Naive thymus-derived CD4-positive, alpha-beta T cell (primary cell): ENCODE measurements around the gene HAUS3. TPM values are rescaled to one million over a fixed set of nuclear protein-coding genes. Genes with fewer than 3 reads are reported as not detected.

Source experiments
- ATAC-seq: fragments of 150-1000 bp; cut with Tn5 transposase; 2 replicates; pipeline ENCODE4 v1.10.0; 2021; ENCODE audit warnings: mild to moderate bottlenecking, moderate library complexity
- CTCF ChIA-PET: fragments of 350-600 bp; sonication (Branson Sonifier 250); formaldehyde crosslinking; loops from one replicate; lab custom pipeline; 2021; ENCODE audit warnings: antibody characterized with exemption; lab: Charles Lee
- POLR2A ChIA-PET: fragments of 350-600 bp; sonication (Branson Sonifier 250); formaldehyde crosslinking; loops from one replicate; lab custom pipeline; 2021; ENCODE audit warnings: antibody characterized with exemption, inconsistent platforms; lab: Charles Lee
- DNase-seq, 9 donors: peaks; one replicate each; pipeline versions ENCODE4 v3.0.0 to v3.0.0-alpha.2; 2020 to 2022; ENCODE audit warnings: mixed read lengths in 1 of 9
- H3K27ac ChIP-seq: one replicate; pipeline ENCODE4 v1.7.0; 2013; ENCODE audit warnings: mild to moderate bottlenecking, low read depth, low read length, moderate library complexity
- H3K27me3 ChIP-seq, 2 donors: one replicate each; pipeline ENCODE4 v1.7.0; 2013; ENCODE audit warnings: low read length in 2 of 2, mild to moderate bottlenecking in 2 of 2, moderate library complexity in 2 of 2; ENCODE audit not compliant: control insufficient read depth in 2 of 2, insufficient read depth in 2 of 2
- H3K36me3 ChIP-seq, 3 experiments: 1 replicate in 2 of 3; 2 replicates in 1 of 3; pipeline ENCODE4 v1.7.0; 2013; ENCODE audit warnings: low read length in 3 of 3, mild to moderate bottlenecking in 3 of 3, moderate library complexity in 1 of 3; ENCODE audit not compliant: insufficient read depth in 3 of 3, control insufficient read depth in 2 of 3
- H3K4me1 ChIP-seq, 2 donors: one replicate each; pipeline ENCODE4 v1.7.0; 2013; ENCODE audit warnings: low read length in 2 of 2, mild to moderate bottlenecking in 2 of 2, moderate library complexity in 1 of 2; ENCODE audit not compliant: control insufficient read depth in 2 of 2, insufficient read depth in 2 of 2
- H3K4me3 ChIP-seq: 2 replicates; pipeline ENCODE4 v1.7.0; 2013; ENCODE audit warnings: mild to moderate bottlenecking, low read length
- H3K9me3 ChIP-seq, 3 experiments: 1 replicate in 2 of 3; 2 replicates in 1 of 3; pipeline ENCODE4 v1.7.0; 2013; ENCODE audit warnings: low read length in 3 of 3; ENCODE audit not compliant: control insufficient read depth in 2 of 3
- H3K27ac Mint-ChIP-seq, 9 donors: one replicate each; pipeline ENCODE4 v1.8.0; 2020 to 2022; ENCODE audit warnings: mixed read lengths in 9 of 9, mild to moderate bottlenecking in 8 of 9, moderate library complexity in 5 of 9, inconsistent platforms in 2 of 9
- H3K27me3 Mint-ChIP-seq, 5 donors: one replicate each; pipeline ENCODE4 v1.8.0; 2021 to 2022; ENCODE audit warnings: mixed read lengths in 5 of 5, mild to moderate bottlenecking in 1 of 5
- H3K36me3 Mint-ChIP-seq, 5 donors: one replicate each; pipeline ENCODE4 v1.8.0; 2020 to 2022; ENCODE audit warnings: mixed read lengths in 5 of 5, mild to moderate bottlenecking in 3 of 5, inconsistent platforms in 1 of 5
- H3K4me1 Mint-ChIP-seq, 7 donors: one replicate each; pipeline ENCODE4 v1.8.0; 2020 to 2022; ENCODE audit warnings: mixed read lengths in 7 of 7, mild to moderate bottlenecking in 3 of 7, inconsistent platforms in 1 of 7
- H3K4me3 Mint-ChIP-seq, 10 donors: one replicate each; pipeline ENCODE4 v1.8.0; 2020 to 2022; ENCODE audit warnings: mild to moderate bottlenecking in 10 of 10, mixed read lengths in 10 of 10, moderate library complexity in 6 of 10, inconsistent platforms in 2 of 10
- H3K9me3 Mint-ChIP-seq, 11 donors: one replicate each; pipeline ENCODE4 v1.8.0; 2020 to 2022; ENCODE audit warnings: mixed read lengths in 11 of 11, mild to moderate bottlenecking in 4 of 11, inconsistent platforms in 1 of 11, moderate library complexity in 1 of 11
- intact Hi-C, 2 donors: fragments of 100-400 bp; cut with micrococcal nuclease; formaldehyde crosslinking; loops; one replicate each; pipeline ENCODE4 v1.15.1; 2023
- polyA plus RNA-seq, 2 donors: library from polyadenylated mRNA; unstranded; fragments of 300-500 nt; fragmentation: Illumina TruSeq; gene quantifications; one replicate each; pipeline ENCODE4 v1.2.3, GENCODE V29; 2021
- total RNA-seq, 6 experiments: library from RNA in 5 of 6; stranded (reverse) in 5 of 6; gene quantifications; 1 replicate in 5 of 6; 2 replicates in 1 of 6; pipeline ENCODE4 v1.2.3 and lab custom pipeline; 2021 to 2026

The HAUS3 gene
- total and polyA plus RNA-seq, 7 experiments from 2014 or later: 18.5 to 88.2 (median 33.4) TPM

DNA sequence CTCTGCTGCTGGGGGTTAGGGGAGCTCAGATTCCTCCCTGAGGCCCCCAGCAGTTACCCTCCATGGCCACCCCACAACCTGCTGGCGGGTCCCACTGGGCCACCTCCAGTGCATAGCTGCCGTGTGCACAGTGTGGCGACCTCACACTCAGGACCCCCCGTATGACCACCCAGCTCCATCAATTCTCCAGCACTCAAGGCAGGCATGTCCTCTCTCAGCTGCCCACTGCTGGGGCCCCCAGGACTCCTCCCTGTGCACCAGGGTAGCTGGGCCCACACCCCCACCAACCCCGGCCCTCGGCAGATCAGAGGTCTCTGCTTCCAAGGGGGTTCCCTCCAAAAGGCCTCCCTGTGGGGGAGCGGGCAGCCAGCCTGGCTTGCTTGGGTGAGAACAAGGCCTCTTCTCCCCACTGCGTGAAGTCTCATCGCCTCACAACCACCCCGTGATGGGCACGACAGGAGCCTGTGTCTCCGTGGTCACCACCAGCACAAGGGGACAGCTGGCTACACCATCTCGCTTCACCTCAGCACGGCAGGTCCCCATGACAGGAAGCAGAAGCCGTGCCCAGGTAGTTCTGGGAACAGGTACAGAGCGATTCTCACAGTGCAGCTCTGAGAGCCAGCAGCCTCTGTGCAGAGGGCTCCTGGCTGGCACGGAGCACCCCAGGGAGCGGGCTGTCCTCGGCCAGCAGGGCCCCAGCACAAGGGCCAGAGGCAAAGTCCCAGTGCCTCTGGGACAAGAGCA is 4.6 kb upstream of the HAUS3 start:
- peaks cover 0 to 43% (median 0%) of the 10 kb centered on the region in 3 experiments for H3K36me3 ChIP-seq
- peak in 1 of 9 donors; percentile 17 for DNase-seq
- CTCF ChIA-PET: interaction anchor here (0.7 kb wide), 1 partner anchor 45 kb away, joined by 4 read pairs; no protein-coding TSS in a partner anchor
- Mint-ChIP-seq H3K27ac (no peak overlapping the region), H3K27me3 (peaks cover 0 to 6% (median 0%) of the 10 kb centered on the region in 5 donors), H3K4me3 (no peak overlapping the region), H3K9me3 (no peaks in the 10 kb centered on the region), H3K4me1 (peaks cover 17 to 24% (median 20%) of the 10 kb centered on the region in 7 donors), H3K36me3 (no peaks in the 10 kb centered on the region)
- POLR2A ChIA-PET: no interaction called here
- H3K4me3 ChIP-seq: no peak overlapping the region
- H3K9me3 ChIP-seq: no peaks in the 10 kb centered on the region
- H3K4me1 ChIP-seq: no peaks in the 10 kb centered on the region
- ATAC-seq: no peak
- intact Hi-C loops: no loop called here
- H3K27me3 ChIP-seq: no peaks in the 10 kb centered on the region
- H3K27ac ChIP-seq: no peak overlapping the region

DNA sequence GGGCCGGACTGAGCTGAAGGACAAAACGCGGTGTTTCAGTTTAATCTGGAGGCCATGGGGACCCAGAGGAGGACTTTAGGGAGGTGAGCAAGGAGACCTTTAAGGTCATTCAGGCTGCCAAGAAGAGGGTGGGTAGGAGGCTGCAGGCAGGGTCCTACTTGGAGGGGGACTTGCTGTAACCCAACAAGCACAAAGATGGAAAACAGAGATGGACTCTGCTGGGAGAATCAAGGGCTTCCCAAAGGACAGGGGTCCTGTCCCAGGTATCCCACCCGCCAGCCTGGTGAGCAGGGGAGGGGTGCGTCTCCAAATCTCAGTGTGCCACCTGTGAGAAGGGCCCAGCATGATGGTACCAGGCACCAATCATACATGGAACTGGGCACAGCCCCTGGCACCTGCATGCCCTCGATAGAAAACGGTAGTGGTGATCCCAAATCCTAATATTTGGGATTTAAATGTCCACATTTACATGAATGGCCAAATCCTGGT is 3.9 kb upstream of the HAUS3 start:
- Mint-ChIP-seq H3K4me3 (no peak overlapping the region), H3K27me3 (peaks cover 0 to 6% (median 0%) of the 10 kb centered on the region in 5 donors), H3K36me3 (peaks cover 0 to under 1% (median 0%) of the 10 kb centered on the region in 5 donors), H3K27ac (peak overlapping the region in 3 of 9 donors; percentile 16 to 83 (median 67)), H3K9me3 (no peaks in the 10 kb centered on the region), H3K4me1 (peaks cover 21 to 28% (median 22%) of the 10 kb centered on the region in 7 donors)
- DNase-seq (no peak), ATAC-seq (no peak)
- CTCF ChIA-PET: interaction anchor here (0.7 kb wide), 1 partner anchor 45 kb away, joined by 4 read pairs; no protein-coding TSS in a partner anchor
- Histone ChIP-seq H3K36me3 (peaks cover 0 to 39% (median 0%) of the 10 kb centered on the region in 3 experiments), H3K27ac (no peak overlapping the region), H3K27me3 (no peaks in the 10 kb centered on the region), H3K9me3 (no peaks in the 10 kb centered on the region), H3K4me1 (peaks cover under 1 to 3% of the 10 kb centered on the region in 2 donors), H3K4me3 (no peak overlapping the region)
- POLR2A ChIA-PET: interaction anchor here (1.8 kb wide), 1 partner anchor 16 kb away, joined by 7 read pairs; the partner anchor contains the start of gene MXD4
- intact Hi-C loops: no loop called here

DNA sequence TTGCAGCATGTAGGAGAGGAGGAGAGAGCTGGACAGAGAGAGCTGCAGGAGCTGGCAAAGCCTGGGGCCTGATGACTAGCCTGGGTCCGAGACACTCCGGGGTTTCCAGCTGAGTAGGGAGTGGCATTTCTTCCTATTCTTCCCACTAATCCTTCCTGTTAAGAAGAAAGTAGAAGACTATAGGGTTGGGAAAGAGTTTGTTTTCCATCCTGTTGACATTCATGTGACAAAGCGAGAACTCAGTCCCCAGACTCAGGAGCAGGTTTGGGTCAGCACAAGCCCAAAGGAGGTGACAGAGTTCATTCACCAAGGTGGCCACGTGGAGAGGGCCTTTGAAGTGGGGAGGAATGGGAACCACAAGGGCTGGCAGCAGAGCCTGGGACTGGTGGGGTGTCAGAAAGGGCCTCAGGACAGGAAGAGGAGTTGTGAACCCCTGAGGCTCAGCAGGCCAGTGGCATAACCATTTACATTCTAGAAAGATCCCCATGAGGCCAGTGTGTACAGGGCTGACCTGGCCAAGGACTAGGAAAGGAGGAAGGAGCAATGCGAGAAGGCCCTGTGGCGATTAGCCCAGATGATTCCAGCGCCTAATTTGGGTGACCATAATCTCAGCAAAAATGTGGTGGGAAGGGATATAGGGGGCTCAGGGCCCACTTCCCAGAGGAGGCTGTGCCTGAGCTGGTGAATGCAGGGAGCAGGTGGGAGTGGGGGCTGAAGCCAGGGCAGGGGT is 3.3 kb upstream of the HAUS3 start:
- intact Hi-C loops: no loop called here
- Histone ChIP-seq H3K4me3 (no peak overlapping the region), H3K27ac (no peak overlapping the region), H3K27me3 (no peaks in the 10 kb centered on the region), H3K4me1 (peaks cover 7 to 9% of the 10 kb centered on the region in 2 donors), H3K36me3 (peaks cover 0 to 33% (median 0%) of the 10 kb centered on the region in 3 experiments), H3K9me3 (no peaks in the 10 kb centered on the region)
- Mint-ChIP-seq H3K4me1 (peaks cover 27 to 34% (median 28%) of the 10 kb centered on the region in 7 donors), H3K4me3 (peak overlapping the region in 1 of 10 donors; percentile 48), H3K27me3 (peaks cover 0 to 6% (median 0%) of the 10 kb centered on the region in 5 donors), H3K27ac (peak overlapping the region in 8 of 9 donors; percentile 16 to 85 (median 76)), H3K9me3 (no peaks in the 10 kb centered on the region), H3K36me3 (peaks cover 0 to 6% (median 5%) of the 10 kb centered on the region in 5 donors)
- ChIA-PET CTCF (no interaction called here), POLR2A (interaction anchor here (1.8 kb wide), 1 partner anchor 17 kb away, joined by 7 read pairs; the partner anchor contains the start of gene MXD4)
- no peak for ATAC-seq
- DNase-seq: no peak

DNA sequence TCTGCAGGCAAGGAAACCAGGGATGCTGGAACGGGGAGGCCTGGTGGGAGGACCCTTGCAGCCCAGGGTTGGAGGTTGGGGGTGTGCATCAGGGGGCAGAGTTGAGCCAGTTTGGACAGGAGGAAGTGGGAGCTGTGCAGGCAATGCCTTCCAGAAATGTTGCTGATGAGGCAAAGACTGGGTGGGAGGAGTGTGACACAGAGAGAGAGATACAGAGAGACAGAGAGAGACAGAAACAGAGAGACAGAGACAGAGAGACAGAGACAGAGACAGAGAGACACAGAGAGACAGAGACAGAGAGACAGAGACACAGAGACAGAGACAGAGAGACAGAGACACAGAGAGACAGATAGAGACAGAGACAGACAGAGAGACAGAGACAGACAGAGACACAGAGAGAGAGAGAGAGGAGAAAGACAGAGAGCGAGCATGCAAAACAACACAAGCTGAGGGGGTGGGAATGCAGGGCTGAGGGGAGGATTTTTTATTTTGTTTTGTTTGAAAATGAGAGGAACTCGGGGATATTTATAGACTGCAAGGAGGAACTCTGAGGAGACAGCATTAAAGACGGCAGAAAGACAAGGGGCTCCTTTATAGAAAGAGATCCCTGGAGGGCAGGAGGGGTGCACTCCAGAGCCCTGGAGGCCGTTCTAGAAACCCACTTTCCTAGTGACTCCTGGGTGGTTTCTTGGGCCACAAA is 1.9 kb upstream of the HAUS3 start:
- H3K4me1 Mint-ChIP-seq: peaks cover 37 to 46% (median 40%) of the 10 kb centered on the region in 7 donors
- no peak for DNase-seq
- H3K27me3 ChIP-seq: no peaks in the 10 kb centered on the region
- CTCF ChIA-PET: interaction anchor here (0.7 to 1.1 kb wide), 2 partner anchors 106 to 200 kb away, joined by 3 read pairs; no protein-coding TSS in a partner anchor
- H3K36me3 ChIP-seq: peaks cover 0 to 19% (median 0%) of the 10 kb centered on the region in 3 experiments
- peaks cover 0 to 6% (median 0%) of the 10 kb centered on the region in 5 donors for H3K27me3 Mint-ChIP-seq
- no peaks in the 10 kb centered on the region for H3K9me3 ChIP-seq
- peaks cover 20 to 23% of the 10 kb centered on the region in 2 donors for H3K4me1 ChIP-seq
- no peak overlapping the region for H3K4me3 ChIP-seq
- H3K9me3 Mint-ChIP-seq: no peaks in the 10 kb centered on the region
- no peak for ATAC-seq
- intact Hi-C loops: loop anchor here (2.0 to 5.0 kb wide), 5 partner anchors 47 to 1462 kb away; partner anchors contain the start of genes GRK4 (in 1 of the 2), NOP14 (in 1 of the 2) and SLBP (in 1 of the 2)
- H3K27ac ChIP-seq: no peak overlapping the region
- H3K36me3 Mint-ChIP-seq: peaks cover 0 to 16% (median 13%) of the 10 kb centered on the region in 5 donors
- H3K27ac Mint-ChIP-seq: peak overlapping the region in 8 of 9 donors; percentile 77 to 87 (median 83)
- POLR2A ChIA-PET: interaction anchor here (1.8 kb wide), 1 partner anchor 18 kb away, joined by 7 read pairs; the partner anchor contains the start of gene MXD4
- peak overlapping the region in 3 of 10 donors; percentile 0 to 48 (median 2) for H3K4me3 Mint-ChIP-seq

DNA sequence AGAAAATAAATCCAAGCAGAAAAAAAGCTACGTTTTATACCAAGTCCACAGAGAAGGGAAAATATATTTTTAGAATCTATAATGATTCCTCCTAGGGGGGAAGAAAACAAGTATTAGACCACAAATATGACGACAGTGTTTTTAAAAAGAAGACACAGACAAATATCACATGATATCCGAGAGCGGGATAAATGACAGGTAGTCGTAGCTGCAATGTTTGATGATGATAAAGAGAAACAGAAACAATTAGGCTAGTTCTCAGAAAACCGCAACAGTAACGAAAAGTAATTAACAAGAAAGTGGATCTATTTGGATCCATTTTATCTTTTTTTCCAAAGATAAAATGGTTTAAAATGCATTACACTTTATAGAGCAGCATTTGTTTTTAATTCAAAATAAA is 918 bp downstream of the HAUS3 start:
- Histone ChIP-seq H3K36me3 (peaks cover 0 to 7% (median 0%) of the 10 kb centered on the region in 3 experiments), H3K27me3 (no peaks in the 10 kb centered on the region), H3K9me3 (no peaks in the 10 kb centered on the region), H3K4me1 (peaks cover 37 to 38% of the 10 kb centered on the region in 2 donors), H3K27ac (peak overlapping the region; percentile 89), H3K4me3 (peak overlapping the region; percentile 93)
- ChIA-PET CTCF (interaction anchor here (1.1 to 2.3 kb wide), 2 partner anchors 21 to 41 kb away, joined by 3 to 7 read pairs; partner anchors contain the start of gene MXD4), POLR2A (interaction anchor here (0.6 to 4.9 kb wide), 9 partner anchors 19 to 529 kb away, joined by 4 to 48 read pairs (median 5); partner anchors contain the start of genes MXD4, RNF4 and SLBP)
- H3K27me3 Mint-ChIP-seq: peaks cover 0 to 6% (median 0%) of the 10 kb centered on the region in 5 donors
- peak overlapping the region; percentile 80 to 95 (median 91) for H3K4me3 Mint-ChIP-seq
- peak in 6 of 9 donors; percentile 46 to 64 (median 53) for DNase-seq
- no peaks in the 10 kb centered on the region for H3K9me3 Mint-ChIP-seq
- peaks cover 48 to 69% (median 60%) of the 10 kb centered on the region in 7 donors for H3K4me1 Mint-ChIP-seq
- H3K36me3 Mint-ChIP-seq: peaks cover 0 to 26% (median 17%) of the 10 kb centered on the region in 5 donors
- ATAC-seq: no peak
- intact Hi-C loops: loop anchor here (5.0 kb wide), 3 partner anchors 111 to 1459 kb away; partner anchors contain the start of genes GRK4 (in 1 of the 2) and NOP14 (in 1 of the 2)
- peak overlapping the region; percentile 83 to 95 (median 90) for H3K27ac Mint-ChIP-seq
